ENCODE measurements around the gene ITPR3.
A peak's percentile ranks its signal among the peaks of the same experiment; 100 is the strongest.

The ITPR3 gene

DNA sequence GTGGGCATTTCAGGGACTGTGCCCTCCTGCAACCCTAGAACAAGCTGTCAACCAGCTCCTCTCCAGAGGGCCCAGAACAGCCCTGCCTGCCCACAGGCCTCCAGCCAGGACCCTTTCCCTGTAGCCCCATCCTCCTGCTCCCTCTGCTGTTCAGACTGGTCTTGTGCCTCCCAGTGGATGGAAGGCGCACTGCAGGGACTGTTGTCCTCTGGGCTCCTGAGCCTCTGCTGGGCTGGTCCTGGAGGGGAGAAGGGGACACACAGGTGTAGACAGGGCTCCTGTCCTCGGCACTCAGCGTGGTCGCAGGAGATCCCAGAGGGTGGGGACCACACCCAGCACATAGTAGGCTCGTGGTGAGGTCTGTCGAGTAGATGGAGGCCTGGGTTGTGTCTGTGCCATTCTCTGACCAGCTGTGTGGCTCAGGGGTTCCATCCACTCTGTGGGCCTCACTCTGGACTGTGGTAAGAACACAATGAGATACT lies 11.5 kb downstream of the ITPR3 start:
- H3K27ac Mint-ChIP-seq = no peak overlapping the region
- H3K4me1 Mint-ChIP-seq = peaks cover 33% of the 10 kb centered on the region
- peaks cover 49% of the 10 kb centered on the region for H3K27me3 Mint-ChIP-seq (ENCODE audit: low read depth, poor library complexity)
- H3K9me3 Mint-ChIP-seq = no peaks in the 10 kb centered on the region
- peak; percentile 59 for DNase-seq
- TF ChIP-seq, protein P1, sequence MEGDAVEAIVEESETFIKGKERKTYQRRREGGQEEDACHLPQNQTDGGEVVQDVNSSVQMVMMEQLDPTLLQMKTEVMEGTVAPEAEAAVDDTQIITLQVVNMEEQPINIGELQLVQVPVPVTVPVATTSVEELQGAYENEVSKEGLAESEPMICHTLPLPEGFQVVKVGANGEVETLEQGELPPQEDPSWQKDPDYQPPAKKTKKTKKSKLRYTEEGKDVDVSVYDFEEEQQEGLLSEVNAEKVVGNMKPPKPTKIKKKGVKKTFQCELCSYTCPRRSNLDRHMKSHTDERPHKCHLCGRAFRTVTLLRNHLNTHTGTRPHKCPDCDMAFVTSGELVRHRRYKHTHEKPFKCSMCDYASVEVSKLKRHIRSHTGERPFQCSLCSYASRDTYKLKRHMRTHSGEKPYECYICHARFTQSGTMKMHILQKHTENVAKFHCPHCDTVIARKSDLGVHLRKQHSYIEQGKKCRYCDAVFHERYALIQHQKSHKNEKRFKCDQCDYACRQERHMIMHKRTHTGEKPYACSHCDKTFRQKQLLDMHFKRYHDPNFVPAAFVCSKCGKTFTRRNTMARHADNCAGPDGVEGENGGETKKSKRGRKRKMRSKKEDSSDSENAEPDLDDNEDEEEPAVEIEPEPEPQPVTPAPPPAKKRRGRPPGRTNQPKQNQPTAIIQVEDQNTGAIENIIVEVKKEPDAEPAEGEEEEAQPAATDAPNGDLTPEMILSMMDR (IDR thresholded peaks at IDR 0.05) = peak; percentile 57
- peak overlapping the region; percentile 75 for H3K4me3 Mint-ChIP-seq
- H3K36me3 Mint-ChIP-seq (ENCODE audit: low read depth) = no peaks in the 10 kb centered on the region

DNA sequence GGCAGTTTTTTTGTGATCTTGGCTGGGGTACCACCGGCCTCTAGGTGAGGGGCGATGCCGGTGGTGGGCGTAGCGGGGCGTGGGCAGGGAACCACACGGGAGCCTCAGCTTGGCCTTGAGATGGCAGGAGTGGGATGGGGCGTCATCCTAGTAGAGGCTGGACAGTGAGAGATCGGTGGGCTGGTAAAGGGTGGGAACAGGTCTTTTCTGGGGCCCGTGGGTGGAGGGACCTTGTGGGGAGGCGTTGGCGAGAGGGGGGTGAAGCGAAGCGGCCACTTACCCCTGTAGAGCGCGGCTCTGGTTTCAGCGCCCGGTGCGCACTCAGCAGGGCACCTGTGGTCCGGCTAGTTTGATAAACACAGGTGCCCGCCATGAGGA lies 12.0 kb downstream of the ITPR3 start:
- no peaks in the 10 kb centered on the region for H3K9me3 Mint-ChIP-seq
- TF ChIP-seq, protein P1 (IDR thresholded peaks at IDR 0.05) = no peak
- no peak for DNase-seq
- peaks cover 33% of the 10 kb centered on the region for H3K4me1 Mint-ChIP-seq
- H3K27me3 Mint-ChIP-seq (ENCODE audit: low read depth, poor library complexity) = peaks cover 47% of the 10 kb centered on the region
- H3K27ac Mint-ChIP-seq = no peak overlapping the region
- no peaks in the 10 kb centered on the region for H3K36me3 Mint-ChIP-seq (ENCODE audit: low read depth)
- H3K4me3 Mint-ChIP-seq = peak overlapping the region; percentile 75

DNA sequence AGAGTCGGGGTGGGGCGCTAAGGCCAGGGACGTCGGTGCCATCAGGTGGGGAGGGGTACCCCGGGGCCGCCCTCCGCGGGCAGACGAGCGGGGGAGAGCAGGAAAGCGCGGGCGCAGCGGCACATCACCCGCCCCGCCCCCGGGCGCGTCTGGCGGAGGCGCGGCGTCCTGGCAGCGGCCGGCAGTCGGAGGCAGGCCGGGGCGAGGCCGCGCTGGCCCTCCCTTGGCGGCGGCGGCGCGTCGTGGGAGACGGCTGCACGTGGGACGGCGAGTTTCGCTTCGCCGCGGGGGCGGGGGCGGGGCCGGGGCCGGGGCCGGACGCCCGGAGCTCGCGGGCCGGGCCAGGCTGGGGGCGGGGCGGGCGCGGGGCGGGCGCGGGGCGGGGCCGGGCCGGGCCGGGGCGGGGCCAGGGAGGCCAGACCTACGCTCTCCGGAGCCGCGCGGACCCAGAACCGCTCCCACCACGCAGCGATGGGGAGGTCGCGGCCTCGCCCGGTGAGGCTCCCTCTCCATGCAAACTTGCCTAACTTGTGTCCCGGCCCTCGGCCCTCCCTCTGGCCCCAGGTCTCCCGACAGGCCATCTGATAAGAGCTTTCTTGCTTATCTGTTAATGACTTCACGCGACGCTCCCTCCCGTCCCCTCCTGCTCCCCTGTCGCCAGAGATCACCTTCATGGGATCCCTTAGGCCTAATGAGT lies 12.5 kb downstream of the ITPR3 start:
- TF ChIP-seq, protein P1 (IDR thresholded peaks at IDR 0.05) = no peak
- DNase-seq = peak; percentile 73
- H3K27me3 Mint-ChIP-seq (ENCODE audit: low read depth, poor library complexity) = peaks cover 53% of the 10 kb centered on the region
- H3K27ac Mint-ChIP-seq = no peak overlapping the region
- H3K4me3 Mint-ChIP-seq = peak overlapping the region; percentile 95
- H3K36me3 Mint-ChIP-seq (ENCODE audit: low read depth) = no peaks in the 10 kb centered on the region
- no peaks in the 10 kb centered on the region for H3K9me3 Mint-ChIP-seq
- H3K4me1 Mint-ChIP-seq = peaks cover 38% of the 10 kb centered on the region

DNA sequence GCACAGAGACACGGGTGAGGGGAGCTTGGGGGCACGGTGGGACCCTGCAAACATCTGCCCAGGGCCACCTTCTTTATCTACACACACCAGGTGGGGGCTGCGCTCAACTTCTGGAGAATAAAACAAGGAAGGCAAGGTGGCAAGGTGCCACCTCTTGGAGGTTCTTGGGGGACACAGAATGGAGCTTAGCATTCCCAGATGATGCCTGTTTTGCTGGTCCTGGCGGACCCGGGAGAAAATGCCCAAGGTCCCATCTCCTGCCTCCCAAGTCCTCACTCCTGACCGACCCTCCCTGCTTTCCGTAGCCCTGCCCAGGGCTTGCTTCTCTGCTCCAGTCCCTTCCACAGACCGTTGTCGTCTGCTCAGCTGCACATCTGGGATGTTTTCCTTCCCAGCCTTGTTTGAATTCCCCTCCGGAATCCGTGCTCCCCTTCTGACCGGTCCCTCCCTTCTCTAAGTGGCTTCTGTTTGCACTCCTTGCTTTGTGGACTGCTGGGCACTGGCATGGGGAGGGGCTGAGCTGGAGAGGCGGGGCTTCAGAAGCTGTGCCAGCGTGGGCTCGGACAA lies 13.1 kb downstream of the ITPR3 start:
- DNase-seq = peak; percentile 47
- no peaks in the 10 kb centered on the region for H3K36me3 Mint-ChIP-seq (ENCODE audit: low read depth)
- H3K9me3 Mint-ChIP-seq = no peaks in the 10 kb centered on the region
- no peak overlapping the region for H3K27ac Mint-ChIP-seq
- H3K4me1 Mint-ChIP-seq = peaks cover 40% of the 10 kb centered on the region
- peak overlapping the region; percentile 95 for H3K4me3 Mint-ChIP-seq
- H3K27me3 Mint-ChIP-seq (ENCODE audit: low read depth, poor library complexity) = peaks cover 59% of the 10 kb centered on the region
- TF ChIP-seq, protein P1 (IDR thresholded peaks at IDR 0.05) = no peak

GRCh38 chr6:33634946-33635345 lies 13.8 kb downstream of the ITPR3 start:
- H3K27me3 Mint-ChIP-seq (ENCODE audit: low read depth, poor library complexity) = peaks cover 63% of the 10 kb centered on the region
- no peaks in the 10 kb centered on the region for H3K9me3 Mint-ChIP-seq

More at GRCh38 chr6:33634946-33635345, 13.8 kb downstream of the ITPR3 start:
- TF ChIP-seq, protein P1 (IDR thresholded peaks at IDR 0.05) = no peak
- DNase-seq = no peak
- H3K4me3 Mint-ChIP-seq = peak overlapping the region; percentile 95
- H3K4me1 Mint-ChIP-seq = peaks cover 40% of the 10 kb centered on the region
- H3K36me3 Mint-ChIP-seq (ENCODE audit: low read depth) = no peaks in the 10 kb centered on the region
- H3K27ac Mint-ChIP-seq = no peak overlapping the region

Measured in nephron progenitor cell (in vitro differentiated cells).